Ovary (tissue), 3 donors: ENCODE data around the gene ZNF689.

Source experiments
- EP300 ChIP-seq: sonication (generic); formaldehyde crosslinking; IDR thresholded peaks from one replicate; pipeline ENCODE4 v1.6.1; 2017; ENCODE audit warnings: antibody characterized with exemption
- POLR2A ChIP-seq: fragments of 450-650 bp; IDR thresholded peaks from one replicate; pipeline ENCODE4 v1.6.1; 2017; ENCODE audit warnings: antibody characterized with exemption, mild to moderate bottlenecking, moderate library complexity
- TF ChIP-seq, protein P1 (sequence below), 3 donors: fragments of 450-650 bp in 2 of 3; fragments of 200-600 bp in 1 of 3; IDR thresholded peaks; one replicate each; pipeline versions ENCODE4 v1.5.1 to v1.8.0; 2016 to 2022; ENCODE audit warnings: antibody characterized with exemption in 3 of 3, mild to moderate bottlenecking in 1 of 3
- donor health status: DM: no; HTN: no; CAD: no.

DNA sequence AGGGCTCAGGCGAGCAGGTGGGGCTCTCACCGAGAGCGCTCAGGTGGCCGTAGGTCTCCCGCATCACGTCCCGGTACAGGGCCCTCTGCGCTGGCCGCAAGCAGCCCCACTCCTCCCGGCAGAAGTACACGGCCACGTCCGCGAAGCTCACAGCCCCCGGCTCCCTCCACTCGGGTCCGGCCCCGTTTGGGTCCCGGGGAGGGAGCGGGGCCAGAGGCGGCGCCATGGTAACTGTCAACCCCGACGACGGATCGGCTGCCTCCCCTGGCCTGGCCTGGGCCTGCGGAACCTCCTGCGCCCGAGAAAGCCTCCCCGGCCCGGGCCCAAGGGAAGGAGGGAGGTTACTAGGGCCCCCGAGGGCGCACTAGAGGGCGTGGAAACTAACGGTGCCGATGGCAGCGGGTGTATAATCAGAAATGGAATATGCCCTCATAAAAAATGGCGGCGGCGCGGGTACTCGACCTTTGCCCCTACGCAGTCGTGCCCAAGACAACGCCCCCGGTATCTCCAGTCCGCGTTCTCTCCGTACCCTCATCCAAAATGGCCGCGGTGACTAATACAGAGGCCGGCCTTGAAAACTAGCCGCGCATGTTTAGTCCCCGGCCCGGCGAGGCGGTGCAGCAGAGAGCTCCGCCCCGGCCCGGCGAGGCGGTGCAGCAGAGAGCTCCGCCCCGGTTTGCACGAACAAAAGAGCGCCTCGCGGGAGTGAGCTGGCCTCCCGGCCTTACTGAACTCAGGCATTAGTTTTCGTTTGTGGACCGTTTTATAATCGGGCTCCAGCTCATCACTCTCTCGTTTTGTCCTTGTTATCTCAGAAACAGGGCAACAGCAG, 52.0 kb downstream of the ZNF689 start, which contains the start of gene ZNF764:
- TF ChIP-seq EP300 = no peak
- TF ChIP-seq, protein P1, sequence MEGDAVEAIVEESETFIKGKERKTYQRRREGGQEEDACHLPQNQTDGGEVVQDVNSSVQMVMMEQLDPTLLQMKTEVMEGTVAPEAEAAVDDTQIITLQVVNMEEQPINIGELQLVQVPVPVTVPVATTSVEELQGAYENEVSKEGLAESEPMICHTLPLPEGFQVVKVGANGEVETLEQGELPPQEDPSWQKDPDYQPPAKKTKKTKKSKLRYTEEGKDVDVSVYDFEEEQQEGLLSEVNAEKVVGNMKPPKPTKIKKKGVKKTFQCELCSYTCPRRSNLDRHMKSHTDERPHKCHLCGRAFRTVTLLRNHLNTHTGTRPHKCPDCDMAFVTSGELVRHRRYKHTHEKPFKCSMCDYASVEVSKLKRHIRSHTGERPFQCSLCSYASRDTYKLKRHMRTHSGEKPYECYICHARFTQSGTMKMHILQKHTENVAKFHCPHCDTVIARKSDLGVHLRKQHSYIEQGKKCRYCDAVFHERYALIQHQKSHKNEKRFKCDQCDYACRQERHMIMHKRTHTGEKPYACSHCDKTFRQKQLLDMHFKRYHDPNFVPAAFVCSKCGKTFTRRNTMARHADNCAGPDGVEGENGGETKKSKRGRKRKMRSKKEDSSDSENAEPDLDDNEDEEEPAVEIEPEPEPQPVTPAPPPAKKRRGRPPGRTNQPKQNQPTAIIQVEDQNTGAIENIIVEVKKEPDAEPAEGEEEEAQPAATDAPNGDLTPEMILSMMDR (IDR thresholded peaks at IDR 0.05) = no peak
- peak; percentile 32 for TF ChIP-seq POLR2A
